K562 (cell line): ENCODE data around the gene NREP. TPM values are rescaled to one million over a fixed set of nuclear protein-coding genes. Genes with fewer than 3 reads are reported as not detected.

Experiments used
- ATAC-seq: fragments of 200-7000 bp; cut with Tn5 transposase; 3 replicates; pipeline ENCODE4 v1.9.1; 2020; ENCODE audit warnings: moderate library complexity
- BruUV-seq: library from RNA; stranded (reverse); fragments of 400-500 nt; replicated peaks from 2 replicates; lab custom pipeline; 2021; lab: Mats Ljungman, UMichigan
- CTCF ChIA-PET: fragments of 300-600 bp; formaldehyde crosslinking; extraction: SDS; loops from one replicate; lab custom pipeline; 2021; ENCODE audit warnings: low intra/inter-chr PET ratio; lab: Yijun Ruan, JAX
- POLR2A ChIA-PET: fragments of 300-600, 350-650 bp; sonication (Branson Sonifier 250); formaldehyde crosslinking; extraction: SDS; loops from one replicate; lab custom pipeline; 2021; ENCODE audit warnings: antibody characterized with exemption, inconsistent platforms; lab: Yijun Ruan, JAX
- DNase-seq, 4 experiments: peaks; one replicate each; pipeline versions ENCODE4 v3.0.0 to v3.0.0-alpha.2; 2011 to 2018; ENCODE audit warnings: low spot score in 3 of 4, mixed read lengths in 3 of 4; ENCODE audit errors: extremely low read depth in 1 of 4
- FAIRE-seq: peaks from 2 replicates; lab custom pipeline; 2011; peaks lifted over from hg19 to GRCh38; lab: Jason Lieb, UNC
- H2AFZ ChIP-seq: 2 replicates; pipeline ENCODE4 v1.6.0; 2011; ENCODE audit warnings: low read depth, low read length, control low read depth, inconsistent platforms
- H3K27ac ChIP-seq: fragments of 200-600 bp; 3 replicates; pipeline ENCODE4 v1.8.0; 2011; ENCODE audit warnings: low read depth, mild to moderate bottlenecking, control low read depth, inconsistent platforms, low read length, moderate library complexity, mixed read lengths; ENCODE audit errors: extremely low read depth
- H3K27me3 ChIP-seq, 2 experiments: fragments of 300-600 bp in 1 of 2; 2 replicates in 1 of 2; 3 replicates in 1 of 2; pipeline versions ENCODE4 v1.6.0 to v1.8.0; 2011; ENCODE audit warnings: inconsistent platforms in 2 of 2, low read length in 2 of 2, mild to moderate bottlenecking in 1 of 2, mixed read lengths in 1 of 2, moderate library complexity in 1 of 2; ENCODE audit not compliant: control insufficient read depth in 2 of 2, insufficient read depth in 2 of 2
- H3K36me3 ChIP-seq: fragments of 300-600 bp; 3 replicates; pipeline ENCODE4 v1.8.0; 2011; ENCODE audit warnings: mild to moderate bottlenecking, low read length, inconsistent platforms; ENCODE audit not compliant: control insufficient read depth, insufficient read depth
- H3K4me1 ChIP-seq, 2 experiments: fragments of 200-600 bp in 1 of 2; replicated peaks in 1 of 2; 2 replicates in 1 of 2; 3 replicates in 1 of 2; pipeline versions ENCODE4 v1.5.1 to v1.8.0; 2011; ENCODE audit warnings: inconsistent platforms in 2 of 2, low read length in 2 of 2, mild to moderate bottlenecking in 1 of 2, mixed read lengths in 1 of 2, moderate library complexity in 1 of 2; ENCODE audit not compliant: control insufficient read depth in 2 of 2, insufficient read depth in 2 of 2
- H3K4me2 ChIP-seq: 2 replicates; pipeline ENCODE4 v1.6.1; 2011; ENCODE audit warnings: low read length, control low read depth, inconsistent platforms, mixed read lengths; ENCODE audit not compliant: insufficient read depth
- H3K4me3 ChIP-seq: fragments of 200-600 bp; sonication (generic), shearing (Covaris generic); 2 replicates; pipeline ENCODE4 v1.5.1; 2016; ENCODE audit warnings: control low read depth, inconsistent platforms
- H3K79me2 ChIP-seq: fragments of 200-600 bp; 3 replicates; pipeline ENCODE4 v1.8.0; 2011; ENCODE audit warnings: low read length, inconsistent platforms; ENCODE audit not compliant: control insufficient read depth, insufficient read depth
- H3K9ac ChIP-seq, 2 experiments: 2 replicates each; pipeline versions ENCODE4 v1.6.0 to v1.6.1; 2011; ENCODE audit warnings: low read depth in 2 of 2, low read length in 2 of 2, control low read depth in 1 of 2, inconsistent platforms in 1 of 2, mild to moderate bottlenecking in 1 of 2, mixed read lengths in 1 of 2; ENCODE audit not compliant: insufficient read depth in 1 of 2
- H3K9me1 ChIP-seq: one replicate; pipeline ENCODE4 v1.6.0; 2011; ENCODE audit warnings: inconsistent platforms, mild to moderate bottlenecking, low read length, moderate library complexity; ENCODE audit not compliant: control insufficient read depth, insufficient read depth
- H3K9me3 ChIP-seq: replicated peaks from 2 replicates; pipeline ENCODE4 v1.5.1; 2011; ENCODE audit warnings: low read depth, low read length, inconsistent platforms; ENCODE audit not compliant: control insufficient read depth, insufficient read depth
- H4K20me1 ChIP-seq: replicated peaks from 2 replicates; pipeline ENCODE4 v1.6.1; 2011; ENCODE audit warnings: low read length, inconsistent platforms, mixed read lengths; ENCODE audit not compliant: control insufficient read depth, insufficient read depth
- GTF2F1 ChIP-seq: IDR thresholded peaks from 2 replicates; pipeline ENCODE4 v1.6.1; 2011; ENCODE audit warnings: low read depth, low read length, improper control_type of control experiment
- NELFE ChIP-seq: IDR thresholded peaks from 2 replicates; pipeline ENCODE4 v1.6.1; 2011; ENCODE audit warnings: mild to moderate bottlenecking; ENCODE audit not compliant: insufficient read depth, insufficient read length
- ZNF124 ChIP-seq: sonication (generic); formaldehyde crosslinking; IDR thresholded peaks from 2 replicates; pipeline ENCODE4 v1.8.1; 2022; ENCODE audit warnings: missing genetic modification reagents
- ZNF143 ChIP-seq: sonication (generic); formaldehyde crosslinking; IDR thresholded peaks from 2 replicates; pipeline ENCODE4 v1.9.0; 2022; ENCODE audit warnings: mild to moderate bottlenecking, missing genetic modification reagents
- ZNF384 ChIP-seq: IDR thresholded peaks from 2 replicates; pipeline ENCODE4 v1.6.1; 2012; ENCODE audit warnings: low read depth, low read length, improper control_type of control experiment
- ZNF407 ChIP-seq: fragments of 450-650 bp; IDR thresholded peaks from 2 replicates; pipeline ENCODE4 v1.6.1; 2016; ENCODE audit warnings: low read depth
- ZNF655 ChIP-seq: fragments of 250-450 bp; sonication (Bioruptor Pico); IDR thresholded peaks from 2 replicates; pipeline ENCODE4 v1.5.0; 2021
- WGBS: fragments of 100-300 bp; shearing (Covaris generic); methylation state at CpG from one replicate; pipeline ENCODE4 v1.1.6; 2016; ENCODE audit warnings: low coverage, mixed read lengths; ENCODE audit not compliant: insufficient coverage; ENCODE audit errors: missing lambda C conversion rate; 5-methylcytosine and 5-hydroxymethylcytosine counted together
- in situ Hi-C: fragments of 300-500 bp; cut with MboI; formaldehyde crosslinking; loops from 4 replicates; pipeline ENCODE4 v1.15.0; 2018; ENCODE audit warnings: inconsistent platforms, mixed read lengths
- intact Hi-C: fragments of 100-400 bp; cut with micrococcal nuclease; formaldehyde crosslinking; loops from 2 replicates; pipeline ENCODE4 v1.14.2; 2022
- polyA plus RNA-seq, 8 experiments: library from polyadenylated mRNA; depleted of rRNA in 4 of 8; stranded (reverse) in 5 of 8; unstranded in 3 of 8; fragments of >200 nt; fragmentation: Nextera tagmentation in 2 of 8; fragmentation: Illumina TruSeq in 1 of 8; extraction: Ambion mirVana in 2 of 8; extraction: Trizol in 1 of 8; gene quantifications; 2 replicates each; pipeline versions ENCODE4 v1.2.1 to v1.2.3, GENCODE V29; 2011 to 2014; ENCODE audit warnings: inconsistent platforms in 1 of 8, missing spikeins in 1 of 8
- total RNA-seq, 7 experiments: library from RNA; depleted of rRNA in 6 of 7; stranded (reverse); fragments of >200 nt in 6 of 7; fragmentation: Illumina TruSeq in 2 of 7; extraction: Trizol in 2 of 7; gene quantifications; 2 replicates each; pipeline versions ENCODE4 v1.2.1 to v1.2.3, GENCODE V29; 2011 to 2021; ENCODE audit warnings: low replicate concordance in 1 of 7

NREP gene
- total and polyA plus RNA-seq, 9 of the 15 experiments (the other 6 are each of a cell fraction or from before 2014, with no cell fraction given): 0.08 to 0.58 (median 0.23) TPM; not detected in 1

- H3K9me1 ChIP-seq: no peaks in the 10 kb centered on the region
- no peak for ATAC-seq
- H3K79me2 ChIP-seq: no peaks in the 10 kb centered on the region
- WGBS: 0% methylated on average over 6 of the region's 6 CpGs
- H3K36me3 ChIP-seq: no peaks in the 10 kb centered on the region
- H3K9ac ChIP-seq: no peak overlapping the region
- in situ Hi-C loops: no loop called here
- BruUV-seq: no TSS peak
- no peak overlapping the region for H3K4me3 ChIP-seq
- TF ChIP-seq ZNF384 (no peak), NELFE (no peak), ZNF655 (CRISPR knock-in tag) (no peak), GTF2F1 (no peak), ZNF143 (no peak), ZNF124 (CRISPR knock-in tag) (no peak), ZNF407 (no peak)
- TF ChIP-seq, all 486 proteins: peak for 0
- H3K4me2 ChIP-seq: no peak overlapping the region
- no peaks in the 10 kb centered on the region for H3K4me1 ChIP-seq
- POLR2A ChIA-PET: no interaction called here
- FAIRE-seq: no peak
- intact Hi-C loops: loop anchor here (10.0 kb wide), 1 partner anchor 462 kb away; no protein-coding TSS in a partner anchor
- CTCF ChIA-PET: no interaction called here
- no peaks in the 10 kb centered on the region for H3K9me3 ChIP-seq
- peaks cover 0 to 4% of the 10 kb centered on the region in 2 experiments; a peak in 2 of 5 replicates for H3K27me3 ChIP-seq
- H4K20me1 ChIP-seq: no peaks in the 10 kb centered on the region
- DNase-seq: no peak
- no peak overlapping the region for H3K27ac ChIP-seq
- no peak overlapping the region for H2AFZ ChIP-seq
Measured at GRCh38 chr5:111682641-111683040, 74.4 kb downstream of the NREP start.
